GM12873 (cell line): ENCODE measurements around the gene GABRG3.

ENCODE experiments used
- CTCF ChIP-seq: IDR thresholded peaks from 2 replicates; pipeline ENCODE4 v1.5.1; 2012; ENCODE audit warnings: low read depth, mild to moderate bottlenecking, moderate library complexity, low read length, control low read depth; ENCODE audit not compliant: insufficient read depth; ENCODE audit errors: missing control alignments

GABRG3 gene

GRCh38 chr15:26968806-26969205 is 2.2 kb upstream of the GABRG3 start:
- TF ChIP-seq CTCF = no peak

- TF ChIP-seq CTCF = no peak
Measured at GRCh38 chr15:26971271-26972018, 464 bp downstream of the GABRG3 start.

- TF ChIP-seq CTCF = no peak
Measured at GRCh38 chr15:26972636-26973035, 1.7 kb downstream of the GABRG3 start.

- no peak for TF ChIP-seq CTCF
Measured at GRCh38 chr15:26974120-26974780, 3.3 kb downstream of the GABRG3 start.

GRCh38 chr15:26981492-26981891 is 10.5 kb downstream of the GABRG3 start:
- TF ChIP-seq CTCF = no peak

GRCh38 chr15:26983822-26984221 is 12.8 kb downstream of the GABRG3 start:
- TF ChIP-seq CTCF = no peak

- TF ChIP-seq CTCF = no peak
Measured at GRCh38 chr15:26985050-26985449, 14.1 kb downstream of the GABRG3 start.
